Neural progenitor cell (in vitro differentiated cells): Measurements from ENCODE around the gene ADGRG4. TPM values are rescaled to one million over a fixed set of nuclear protein-coding genes. Genes with fewer than 3 reads are reported as not detected.

Source experiments
- DNase-seq: peaks from one replicate; pipeline ENCODE4 v3.0.0-alpha.2; 2016; ENCODE audit warnings: low spot score
- H2AFZ ChIP-seq: fragments of 200-600 bp; sonication (generic); replicated peaks from 2 replicates; pipeline ENCODE4 v1.6.1; 2016; ENCODE audit warnings: antibody characterized with exemption
- H3F3A ChIP-seq: fragments of 200-600 bp; sonication (generic); 2 replicates; pipeline ENCODE4 v1.6.1; 2016; ENCODE audit warnings: antibody characterized with exemption, low read depth
- H3K27ac ChIP-seq: fragments of 200-600 bp; sonication (generic); 2 replicates; pipeline ENCODE4 v1.5.1; 2016; ENCODE audit warnings: mild to moderate bottlenecking
- H3K27me3 ChIP-seq: fragments of 200-600 bp; sonication (generic); 2 replicates; pipeline ENCODE4 v1.6.1; 2016; ENCODE audit warnings: mild to moderate bottlenecking, moderate library complexity
- H3K36me3 ChIP-seq: fragments of 200-600 bp; sonication (generic); 2 replicates; pipeline ENCODE4 v1.5.1; 2016
- H3K4me1 ChIP-seq: fragments of 200-600 bp; sonication (generic); 2 replicates; pipeline ENCODE4 v1.6.1; 2016; ENCODE audit warnings: mixed run types
- H3K4me2 ChIP-seq: fragments of 200-600 bp; sonication (generic); 2 replicates; pipeline ENCODE4 v1.6.1; 2016
- H3K4me3 ChIP-seq: fragments of 200-600 bp; sonication (generic); 2 replicates; pipeline ENCODE4 v1.5.1; 2016
- H3K79me2 ChIP-seq: fragments of 200-600 bp; sonication (generic); 2 replicates; pipeline ENCODE4 v1.6.1; 2016; ENCODE audit warnings: low read depth
- H3K9ac ChIP-seq: fragments of 200-600 bp; sonication (generic); 2 replicates; pipeline ENCODE4 v1.6.1; 2016
- H3K9me3 ChIP-seq: fragments of 200-600 bp; sonication (generic); 2 replicates; pipeline ENCODE4 v1.5.1; 2016; ENCODE audit warnings: low read depth
- H4K20me1 ChIP-seq: fragments of 200-600 bp; sonication (generic); 2 replicates; pipeline ENCODE4 v1.6.1; 2016; ENCODE audit warnings: low read depth
- H3K27ac Mint-ChIP-seq: 3 replicates; pipeline ENCODE4 v1.8.0; 2021; ENCODE audit warnings: mixed read lengths
- H3K27me3 Mint-ChIP-seq: 2 replicates; pipeline ENCODE4 v1.8.0; 2022; ENCODE audit warnings: low read depth, mild to moderate bottlenecking, inconsistent platforms, moderate library complexity, mixed read lengths; ENCODE audit not compliant: insufficient read depth
- H3K36me3 Mint-ChIP-seq: 3 replicates; pipeline ENCODE4 v1.8.0; 2021; ENCODE audit warnings: mixed read lengths
- H3K4me1 Mint-ChIP-seq: 3 replicates; pipeline ENCODE4 v1.8.0; 2021; ENCODE audit warnings: mixed read lengths
- H3K4me3 Mint-ChIP-seq: 3 replicates; pipeline ENCODE4 v1.8.0; 2021; ENCODE audit warnings: mild to moderate bottlenecking, moderate library complexity, mixed read lengths
- H3K9me3 Mint-ChIP-seq: 3 replicates; pipeline ENCODE4 v1.8.0; 2020; ENCODE audit warnings: mixed read lengths
- CTCF ChIP-seq: fragments of 200-600 bp; sonication (generic); IDR thresholded peaks from 2 replicates; pipeline ENCODE4 v1.5.1; 2017; ENCODE audit warnings: antibody characterized with exemption, mild to moderate bottlenecking
- EZH2 ChIP-seq: fragments of 200-600 bp; sonication (generic); IDR thresholded peaks from 2 replicates; pipeline ENCODE4 v1.6.1; 2017; ENCODE audit warnings: antibody characterized with exemption, mild to moderate bottlenecking, moderate library complexity
- EZH2phosphoT487 ChIP-seq: fragments of 200-600 bp; sonication (generic); IDR thresholded peaks from 2 replicates; pipeline ENCODE4 v1.6.1; 2017; ENCODE audit warnings: antibody characterized with exemption
- total RNA-seq: library from RNA; depleted of rRNA; stranded (reverse); fragments of >200 nt; gene quantifications from 2 replicates; pipeline ENCODE4 v1.2.3, GENCODE V29; 2015; ENCODE audit warnings: low replicate concordance

ADGRG4 gene
- total RNA-seq, 1 donor from 2014 or later = not detected

GRCh38 chrX:136405126-136405525 is 104.4 kb downstream of the ADGRG4 start:
- Histone ChIP-seq H4K20me1 (no peaks in the 10 kb centered on the region), H3K4me2 (no peak overlapping the region), H3K36me3 (no peaks in the 10 kb centered on the region), H3F3A (no peaks in the 10 kb centered on the region), H3K27me3 (no peaks in the 10 kb centered on the region), H3K9ac (no peak overlapping the region), H3K4me1 (no peaks in the 10 kb centered on the region), H3K79me2 (no peaks in the 10 kb centered on the region), H2AFZ (no peak overlapping the region), H3K4me3 (no peak overlapping the region), H3K9me3 (no peaks in the 10 kb centered on the region), H3K27ac (no peak overlapping the region)
- H3K4me1 Mint-ChIP-seq = no peaks in the 10 kb centered on the region
- H3K36me3 Mint-ChIP-seq = no peaks in the 10 kb centered on the region
- no peak overlapping the region for H3K27ac Mint-ChIP-seq
- TF ChIP-seq EZH2 = no peak
- no peak for TF ChIP-seq CTCF
- TF ChIP-seq EZH2phosphoT487 = no peak
- no peaks in the 10 kb centered on the region for H3K9me3 Mint-ChIP-seq
- no peak for DNase-seq
- no peak overlapping the region for H3K4me3 Mint-ChIP-seq
- H3K27me3 Mint-ChIP-seq = no peaks in the 10 kb centered on the region

GRCh38 chrX:136417806-136418205 is 117.0 kb downstream of the ADGRG4 start:
- H2AFZ ChIP-seq = no peak overlapping the region
- H3F3A ChIP-seq = no peaks in the 10 kb centered on the region
- H3K4me2 ChIP-seq = no peak overlapping the region
- no peaks in the 10 kb centered on the region for H3K36me3 ChIP-seq
- TF ChIP-seq EZH2 (no peak), EZH2phosphoT487 (no peak), CTCF (no peak)
- Mint-ChIP-seq H3K36me3 (no peaks in the 10 kb centered on the region), H3K27me3 (no peaks in the 10 kb centered on the region), H3K4me3 (no peak overlapping the region), H3K9me3 (peaks cover 14% of the 10 kb centered on the region), H3K27ac (no peak overlapping the region), H3K4me1 (no peaks in the 10 kb centered on the region)
- no peaks in the 10 kb centered on the region for H3K27me3 ChIP-seq
- DNase-seq = no peak
- no peaks in the 10 kb centered on the region for H3K79me2 ChIP-seq
- no peak overlapping the region for H3K27ac ChIP-seq
- no peaks in the 10 kb centered on the region for H3K4me1 ChIP-seq
- no peak overlapping the region for H3K9ac ChIP-seq
- H4K20me1 ChIP-seq = no peaks in the 10 kb centered on the region
- H3K9me3 ChIP-seq = no peaks in the 10 kb centered on the region
- H3K4me3 ChIP-seq = no peak overlapping the region

GRCh38 chrX:136421338-136421737 is 120.6 kb downstream of the ADGRG4 start:
- Mint-ChIP-seq H3K27me3 (no peaks in the 10 kb centered on the region), H3K4me3 (no peak overlapping the region), H3K36me3 (no peaks in the 10 kb centered on the region), H3K9me3 (peaks cover 14% of the 10 kb centered on the region), H3K4me1 (no peaks in the 10 kb centered on the region), H3K27ac (no peak overlapping the region)
- H3K27ac ChIP-seq = no peak overlapping the region
- H3F3A ChIP-seq = no peaks in the 10 kb centered on the region
- DNase-seq = no peak
- no peaks in the 10 kb centered on the region for H3K36me3 ChIP-seq
- H2AFZ ChIP-seq = no peak overlapping the region
- TF ChIP-seq EZH2phosphoT487 (no peak), EZH2 (no peak), CTCF (no peak)
- H3K4me3 ChIP-seq = no peak overlapping the region
- no peak overlapping the region for H3K9ac ChIP-seq
- H4K20me1 ChIP-seq = no peaks in the 10 kb centered on the region
- no peaks in the 10 kb centered on the region for H3K9me3 ChIP-seq
- H3K4me1 ChIP-seq = no peaks in the 10 kb centered on the region
- no peaks in the 10 kb centered on the region for H3K27me3 ChIP-seq
- no peak overlapping the region for H3K4me2 ChIP-seq
- no peaks in the 10 kb centered on the region for H3K79me2 ChIP-seq
